Retinal pigment epithelial cell (primary cell): ENCODE data around the gene CDHR2.
A peak's percentile ranks its signal among the peaks of the same experiment; 100 is the strongest.

Experiments used
- DNase-seq: peaks from one replicate; pipeline ENCODE4 v3.0.0-alpha.2; 2010; ENCODE audit warnings: low read depth
- H3K4me3 ChIP-seq: 2 replicates; pipeline ENCODE4 v1.5.1; 2011; ENCODE audit warnings: mild to moderate bottlenecking, low read length, control low read depth, moderate library complexity
- TF ChIP-seq, protein P1 (sequence below): conservative IDR thresholded peaks from 2 replicates; pipeline ENCODE4 v1.5.1; 2011; ENCODE audit warnings: low read depth, low read length, control low read depth, inconsistent platforms

Gene CDHR2

GRCh38 chr5:176620333-176620981 is 71.3 kb downstream of the CDHR2 start:
- TF ChIP-seq, protein P1, sequence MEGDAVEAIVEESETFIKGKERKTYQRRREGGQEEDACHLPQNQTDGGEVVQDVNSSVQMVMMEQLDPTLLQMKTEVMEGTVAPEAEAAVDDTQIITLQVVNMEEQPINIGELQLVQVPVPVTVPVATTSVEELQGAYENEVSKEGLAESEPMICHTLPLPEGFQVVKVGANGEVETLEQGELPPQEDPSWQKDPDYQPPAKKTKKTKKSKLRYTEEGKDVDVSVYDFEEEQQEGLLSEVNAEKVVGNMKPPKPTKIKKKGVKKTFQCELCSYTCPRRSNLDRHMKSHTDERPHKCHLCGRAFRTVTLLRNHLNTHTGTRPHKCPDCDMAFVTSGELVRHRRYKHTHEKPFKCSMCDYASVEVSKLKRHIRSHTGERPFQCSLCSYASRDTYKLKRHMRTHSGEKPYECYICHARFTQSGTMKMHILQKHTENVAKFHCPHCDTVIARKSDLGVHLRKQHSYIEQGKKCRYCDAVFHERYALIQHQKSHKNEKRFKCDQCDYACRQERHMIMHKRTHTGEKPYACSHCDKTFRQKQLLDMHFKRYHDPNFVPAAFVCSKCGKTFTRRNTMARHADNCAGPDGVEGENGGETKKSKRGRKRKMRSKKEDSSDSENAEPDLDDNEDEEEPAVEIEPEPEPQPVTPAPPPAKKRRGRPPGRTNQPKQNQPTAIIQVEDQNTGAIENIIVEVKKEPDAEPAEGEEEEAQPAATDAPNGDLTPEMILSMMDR = no peak
- H3K4me3 ChIP-seq = no peak overlapping the region
- no peak for DNase-seq

- DNase-seq = peak; percentile 25
- TF ChIP-seq, protein P1 = no peak
- no peak overlapping the region for H3K4me3 ChIP-seq
These were observed 72.5 kb downstream of the CDHR2 start for GRCh38 chr5:176621661-176622079.

DNA sequence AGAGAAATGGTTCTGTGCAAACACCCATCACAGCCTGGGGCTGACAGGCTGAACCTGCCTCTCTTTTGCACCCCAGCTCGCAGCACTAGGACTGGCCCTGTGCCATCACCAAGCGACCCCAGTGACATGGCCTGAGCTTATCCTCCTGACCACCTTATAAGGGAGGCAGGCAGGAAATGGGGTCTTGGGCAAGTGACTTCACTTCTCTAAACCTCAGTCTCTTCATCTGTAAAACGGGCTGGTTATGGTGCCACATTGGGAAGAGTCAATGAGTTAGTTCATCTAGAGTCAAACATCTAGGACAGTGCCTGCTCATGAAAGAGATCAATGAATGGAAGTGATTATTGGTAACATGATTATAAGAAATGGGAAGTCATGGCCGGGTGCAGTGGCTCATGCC is 75.0 kb downstream of the CDHR2 start:
- DNase-seq = no peak
- TF ChIP-seq, protein P1 = no peak

DNA sequence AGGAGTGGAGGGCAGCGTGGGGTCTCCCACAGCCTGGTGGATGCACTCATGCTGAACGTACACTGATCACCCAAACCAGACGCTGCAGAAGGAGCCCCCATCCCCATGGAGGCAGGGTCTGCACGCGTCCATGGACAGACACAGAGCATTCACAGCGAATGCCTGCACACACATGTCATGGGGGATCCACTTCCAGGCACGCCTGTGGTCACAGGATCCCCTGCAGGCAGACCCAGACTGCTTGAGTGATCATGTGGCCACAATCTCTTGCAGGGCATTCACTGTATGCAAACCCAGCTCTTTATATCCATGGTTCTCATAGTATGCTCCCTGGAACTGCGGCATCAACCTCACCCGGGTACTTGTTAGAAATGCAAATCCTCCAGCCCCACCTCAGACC is 75.8 kb downstream of the CDHR2 start:
- TF ChIP-seq, protein P1 = no peak
- no peak overlapping the region for H3K4me3 ChIP-seq

More for the DNA sequence above, 75.0 kb downstream of the CDHR2 start:
- no peak overlapping the region for H3K4me3 ChIP-seq

GRCh38 chr5:176625512-176625911 is 76.4 kb downstream of the CDHR2 start:
- H3K4me3 ChIP-seq = no peak overlapping the region
- TF ChIP-seq, protein P1 = no peak
- no peak for DNase-seq

More for the DNA sequence above, 75.8 kb downstream of the CDHR2 start:
- no peak for DNase-seq

DNA sequence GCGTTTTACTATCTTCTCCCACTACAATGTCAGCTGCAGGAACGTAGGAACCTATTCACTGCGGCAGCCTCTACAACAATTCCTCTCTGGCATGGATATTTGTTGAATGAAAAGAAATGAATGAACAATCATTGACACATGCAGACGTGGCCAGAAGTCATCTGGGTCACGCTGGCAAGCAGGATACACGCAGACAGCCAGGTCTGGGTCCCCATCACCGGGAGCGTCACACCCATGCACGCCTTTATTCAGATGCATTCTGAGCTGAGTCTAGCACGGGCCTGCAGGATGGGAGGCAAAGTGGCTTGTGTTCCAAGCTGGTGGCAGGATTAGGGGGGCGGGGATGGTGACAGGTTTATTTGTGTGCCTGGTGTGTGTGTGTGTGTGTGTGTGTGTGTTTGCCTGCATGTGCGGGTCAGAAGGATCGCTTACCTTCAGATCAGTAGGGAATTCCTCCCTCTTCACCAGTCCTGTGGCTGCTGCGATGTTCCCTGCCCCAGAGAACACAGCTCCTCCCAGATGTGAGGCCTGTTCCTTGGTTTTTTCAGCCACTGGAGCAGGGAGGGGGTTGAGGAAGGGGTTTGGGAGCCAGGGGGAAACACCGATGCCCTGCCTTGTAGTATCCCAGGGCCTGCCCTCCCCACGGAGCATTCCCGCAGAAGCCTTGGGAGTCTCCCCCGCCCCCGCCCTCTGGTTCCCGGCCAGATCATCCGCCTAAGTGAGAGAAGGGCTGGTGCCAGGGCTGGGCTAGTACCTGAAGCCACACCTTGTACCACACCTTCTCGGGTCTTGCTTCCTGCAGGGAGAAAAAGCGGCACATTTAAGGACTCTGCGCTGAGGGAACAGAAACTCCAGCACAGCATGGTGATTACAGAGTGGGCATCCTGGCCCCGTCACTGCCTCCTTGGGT is 77.1 kb downstream of the CDHR2 start:
- TF ChIP-seq, protein P1 = no peak
- H3K4me3 ChIP-seq = no peak overlapping the region
- DNase-seq = no peak
